Liver (tissue), 9 donors: ENCODE data around the gene FBN1. TPM values are rescaled to one million over a fixed set of nuclear protein-coding genes. Genes with fewer than 3 reads are reported as not detected.

ENCODE experiments used
- DNase-seq: peaks from one replicate; pipeline ENCODE4 v3.0.0-alpha.2; 2017; ENCODE audit warnings: low spot score
- H3K27ac ChIP-seq, 2 donors: one replicate each; pipeline ENCODE4 v1.7.0; 2013; ENCODE audit warnings: inconsistent platforms in 2 of 2, low read length in 2 of 2, control low read depth in 1 of 2, low read depth in 1 of 2, mild to moderate bottlenecking in 1 of 2
- H3K27me3 ChIP-seq, 4 donors: one replicate each; pipeline versions ENCODE4 v1.6.1 to v1.7.0; 2013; ENCODE audit warnings: low read length in 3 of 4, inconsistent platforms in 1 of 4, mild to moderate bottlenecking in 1 of 4, moderate library complexity in 1 of 4; ENCODE audit not compliant: control insufficient read depth in 4 of 4, insufficient read depth in 4 of 4
- H3K36me3 ChIP-seq, 4 donors: one replicate each; pipeline versions ENCODE4 v1.6.1 to v1.7.0; 2013; ENCODE audit warnings: low read length in 3 of 4, mild to moderate bottlenecking in 3 of 4, low read depth in 1 of 4, moderate library complexity in 1 of 4; ENCODE audit not compliant: control insufficient read depth in 4 of 4, insufficient read depth in 3 of 4
- H3K4me1 ChIP-seq, 4 donors: one replicate each; pipeline versions ENCODE4 v1.6.1 to v1.7.0; 2013; ENCODE audit warnings: low read length in 3 of 4, mild to moderate bottlenecking in 3 of 4, moderate library complexity in 1 of 4; ENCODE audit not compliant: control insufficient read depth in 4 of 4, insufficient read depth in 4 of 4
- H3K4me3 ChIP-seq, 3 donors: one replicate each; pipeline versions ENCODE4 v1.6.1 to v1.7.0; 2013; ENCODE audit warnings: low read length in 3 of 3, control low read depth in 1 of 3, low read depth in 1 of 3, mild to moderate bottlenecking in 1 of 3
- H3K9ac ChIP-seq, 2 donors: one replicate each; pipeline ENCODE4 v1.7.0; 2013; ENCODE audit warnings: low read length in 2 of 2, mild to moderate bottlenecking in 2 of 2, moderate library complexity in 2 of 2, control low read depth in 1 of 2, low read depth in 1 of 2
- H3K9me3 ChIP-seq, 4 donors: one replicate each; pipeline versions ENCODE4 v1.6.1 to v1.7.0; 2013; ENCODE audit warnings: low read length in 3 of 4; ENCODE audit not compliant: control insufficient read depth in 4 of 4
- CTCF ChIP-seq: fragments of 150-350 bp; IDR thresholded peaks from 2 replicates; pipeline ENCODE4 v1.5.1; 2017; ENCODE audit warnings: improper control_type of control experiment, low read depth, low read length; ENCODE audit not compliant: missing input control
- EGR1 ChIP-seq, 2 donors: IDR thresholded peaks; 2 replicates each; pipeline ENCODE4 v1.6.1; 2016 to 2018; ENCODE audit warnings: antibody characterized with exemption in 2 of 2, low read depth in 2 of 2
- FOXA1 ChIP-seq: IDR thresholded peaks from 2 replicates; pipeline ENCODE4 v1.6.1; 2016; ENCODE audit warnings: antibody characterized with exemption
- FOXA2 ChIP-seq: IDR thresholded peaks from 2 replicates; pipeline ENCODE4 v1.6.1; 2016; ENCODE audit warnings: antibody characterized with exemption
- GABPA ChIP-seq, 2 donors: IDR thresholded peaks in 1 of 2; conservative IDR thresholded peaks in 1 of 2; 2 replicates each; pipeline ENCODE4 v1.6.1; 2016; ENCODE audit warnings: antibody characterized with exemption in 2 of 2, mild to moderate bottlenecking in 1 of 2, moderate library complexity in 1 of 2
- HNF4A ChIP-seq, 2 donors: conservative IDR thresholded peaks; 2 replicates each; pipeline ENCODE4 v1.6.1; 2016; ENCODE audit warnings: antibody characterized with exemption in 2 of 2, mild to moderate bottlenecking in 2 of 2
- HNF4G ChIP-seq: IDR thresholded peaks from 2 replicates; pipeline ENCODE4 v1.6.1; 2016; ENCODE audit warnings: antibody characterized with exemption
- JUND ChIP-seq, 2 donors: IDR thresholded peaks; 2 replicates each; pipeline ENCODE4 v1.6.1; 2016; ENCODE audit warnings: antibody characterized with exemption in 2 of 2
- MAX ChIP-seq: IDR thresholded peaks from 2 replicates; pipeline ENCODE4 v1.6.1; 2016; ENCODE audit warnings: antibody characterized with exemption
- NR2F2 ChIP-seq: IDR thresholded peaks from 2 replicates; pipeline ENCODE4 v1.6.1; 2016; ENCODE audit warnings: antibody characterized with exemption
- RAD21 ChIP-seq, 2 donors: IDR thresholded peaks; 2 replicates each; pipeline ENCODE4 v1.6.1; 2016; ENCODE audit warnings: antibody characterized with exemption in 2 of 2, mild to moderate bottlenecking in 2 of 2
- RXRA ChIP-seq, 2 donors: IDR thresholded peaks; 2 replicates each; pipeline ENCODE4 v1.6.1; 2017 to 2018; ENCODE audit warnings: antibody characterized with exemption in 2 of 2, mild to moderate bottlenecking in 1 of 2
- SP1 ChIP-seq: IDR thresholded peaks from 2 replicates; pipeline ENCODE4 v1.6.1; 2018; ENCODE audit warnings: antibody characterized with exemption, mild to moderate bottlenecking
- TAF1 ChIP-seq: conservative IDR thresholded peaks from 2 replicates; pipeline ENCODE4 v1.6.1; 2016; ENCODE audit warnings: antibody characterized with exemption, mild to moderate bottlenecking
- YY1 ChIP-seq: IDR thresholded peaks from 2 replicates; pipeline ENCODE4 v1.6.1; 2016; ENCODE audit warnings: antibody characterized with exemption, mild to moderate bottlenecking
- ZBTB33 ChIP-seq: IDR thresholded peaks from 2 replicates; pipeline ENCODE4 v1.6.1; 2016; ENCODE audit warnings: antibody characterized with exemption
- WGBS: extraction: QIAGEN DNeasy Blood & Tissue Kit; methylation state at CpG from one replicate; pipeline ENCODE4 v1.1.7; 2013; 5-methylcytosine and 5-hydroxymethylcytosine counted together
- polyA plus RNA-seq, 2 donors: library from polyadenylated mRNA; stranded (reverse) in 1 of 2; unstranded in 1 of 2; fragments of 200-250 nt in 1 of 2; fragments of >200 nt in 1 of 2; fragmentation: Nextera tagmentation in 1 of 2; extraction: Ambion mirVana in 1 of 2; gene quantifications; one replicate each; pipeline versions ENCODE4 v1.2.1 to v1.2.3, GENCODE V29; 2013 to 2015
- total RNA-seq, 2 donors: library from RNA; depleted of rRNA; stranded (reverse); fragments of >200 nt; gene quantifications; one replicate each; pipeline ENCODE4 v1.2.3, GENCODE V29; 2014
- TF ChIP-seq, protein P1 (sequence below): IDR thresholded peaks from 2 replicates; pipeline ENCODE4 v1.6.1; 2016; ENCODE audit warnings: antibody characterized with exemption, mild to moderate bottlenecking
- TF ChIP-seq, protein P2 (sequence below): IDR thresholded peaks from 2 replicates; pipeline ENCODE4 v1.6.1; 2016; ENCODE audit warnings: antibody characterized with exemption
- donor health status: healthy.
- donor health status: healthy.
- donor health status: healthy.
- donor health status: healthy.
- donor health status: healthy.

The FBN1 gene
- total and polyA plus RNA-seq, 4 donors, result 1.3 to 20.1 (median 12.4) TPM

DNA sequence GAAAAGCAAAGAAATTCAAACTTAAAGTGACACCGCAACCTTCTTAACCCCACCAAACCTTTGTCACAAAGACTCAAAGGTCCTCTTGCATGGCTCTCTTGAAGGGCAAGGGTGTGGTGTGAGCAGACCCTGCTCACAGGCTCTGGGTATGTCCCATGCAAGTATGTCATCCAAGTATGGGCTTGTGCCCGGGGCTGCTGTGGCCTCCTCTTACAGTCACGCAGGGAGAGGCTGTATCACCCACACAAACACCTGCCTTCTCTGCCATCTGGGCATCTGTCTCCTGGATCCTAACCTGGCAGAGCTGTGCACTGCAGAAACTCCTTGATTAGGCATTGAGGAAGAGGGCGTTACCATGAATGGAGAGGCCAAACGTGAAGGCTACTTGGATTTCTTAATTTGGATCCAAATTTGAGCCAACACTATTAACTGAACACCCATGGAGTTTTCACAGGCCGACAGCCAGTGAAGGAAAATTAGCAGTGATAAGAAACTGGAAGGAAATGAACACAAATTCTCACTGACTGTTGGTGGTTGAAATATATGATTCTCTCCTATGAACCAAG, 167.6 kb downstream of the FBN1 start (continued):
- TF ChIP-seq, protein P1, sequence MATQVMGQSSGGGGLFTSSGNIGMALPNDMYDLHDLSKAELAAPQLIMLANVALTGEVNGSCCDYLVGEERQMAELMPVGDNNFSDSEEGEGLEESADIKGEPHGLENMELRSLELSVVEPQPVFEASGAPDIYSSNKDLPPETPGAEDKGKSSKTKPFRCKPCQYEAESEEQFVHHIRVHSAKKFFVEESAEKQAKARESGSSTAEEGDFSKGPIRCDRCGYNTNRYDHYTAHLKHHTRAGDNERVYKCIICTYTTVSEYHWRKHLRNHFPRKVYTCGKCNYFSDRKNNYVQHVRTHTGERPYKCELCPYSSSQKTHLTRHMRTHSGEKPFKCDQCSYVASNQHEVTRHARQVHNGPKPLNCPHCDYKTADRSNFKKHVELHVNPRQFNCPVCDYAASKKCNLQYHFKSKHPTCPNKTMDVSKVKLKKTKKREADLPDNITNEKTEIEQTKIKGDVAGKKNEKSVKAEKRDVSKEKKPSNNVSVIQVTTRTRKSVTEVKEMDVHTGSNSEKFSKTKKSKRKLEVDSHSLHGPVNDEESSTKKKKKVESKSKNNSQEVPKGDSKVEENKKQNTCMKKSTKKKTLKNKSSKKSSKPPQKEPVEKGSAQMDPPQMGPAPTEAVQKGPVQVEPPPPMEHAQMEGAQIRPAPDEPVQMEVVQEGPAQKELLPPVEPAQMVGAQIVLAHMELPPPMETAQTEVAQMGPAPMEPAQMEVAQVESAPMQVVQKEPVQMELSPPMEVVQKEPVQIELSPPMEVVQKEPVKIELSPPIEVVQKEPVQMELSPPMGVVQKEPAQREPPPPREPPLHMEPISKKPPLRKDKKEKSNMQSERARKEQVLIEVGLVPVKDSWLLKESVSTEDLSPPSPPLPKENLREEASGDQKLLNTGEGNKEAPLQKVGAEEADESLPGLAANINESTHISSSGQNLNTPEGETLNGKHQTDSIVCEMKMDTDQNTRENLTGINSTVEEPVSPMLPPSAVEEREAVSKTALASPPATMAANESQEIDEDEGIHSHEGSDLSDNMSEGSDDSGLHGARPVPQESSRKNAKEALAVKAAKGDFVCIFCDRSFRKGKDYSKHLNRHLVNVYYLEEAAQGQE, result no peak
- TF ChIP-seq RXRA (IDR thresholded peaks at IDR 0.05), result no peak
- no peak for TF ChIP-seq JUND (IDR thresholded peaks at IDR 0.05)

GRCh38 chr15:48475600-48476395, 169.7 kb downstream of the FBN1 start:
- Histone ChIP-seq H3K27me3 (no peaks in the 10 kb centered on the region), H3K4me1 (no peaks in the 10 kb centered on the region), H3K27ac (no peak overlapping the region), H3K9me3 (no peaks in the 10 kb centered on the region), H3K9ac (no peak overlapping the region), H3K4me3 (no peak overlapping the region), H3K36me3 (peaks cover 0 to 2% (median 0%) of the 10 kb centered on the region in 4 donors)
- no peak for DNase-seq
- no peak for TF ChIP-seq SP1
- no peak for TF ChIP-seq MAX
- no peak for TF ChIP-seq FOXA2
- TF ChIP-seq RXRA (IDR thresholded peaks at IDR 0.05), result no peak
- no peak for TF ChIP-seq NR2F2
- no peak for TF ChIP-seq JUND (IDR thresholded peaks at IDR 0.05)
- no peak for TF ChIP-seq HNF4G
- no peak for TF ChIP-seq TAF1
- TF ChIP-seq, protein P1, result no peak
- no peak for TF ChIP-seq HNF4A (conservative IDR thresholded peaks at IDR 0.05)
- no peak for TF ChIP-seq ZBTB33
- TF ChIP-seq, protein P2, sequence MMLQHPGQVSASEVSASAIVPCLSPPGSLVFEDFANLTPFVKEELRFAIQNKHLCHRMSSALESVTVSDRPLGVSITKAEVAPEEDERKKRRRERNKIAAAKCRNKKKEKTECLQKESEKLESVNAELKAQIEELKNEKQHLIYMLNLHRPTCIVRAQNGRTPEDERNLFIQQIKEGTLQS, result no peak
- no peak for TF ChIP-seq YY1
- no peak for TF ChIP-seq RAD21 (IDR thresholded peaks at IDR 0.05)
- no peak for TF ChIP-seq EGR1 (IDR thresholded peaks at IDR 0.05; ENCODE audit: low read depth in 2 of 2)
- TF ChIP-seq GABPA (IDR thresholded peaks at IDR 0.05 in 1 of 2, conservative IDR thresholded peaks at IDR 0.05 in 1 of 2), result no peak
- TF ChIP-seq FOXA1, result no peak
- no peak for TF ChIP-seq CTCF
- 94% methylated on average over 2 of the region's 2 CpGs for WGBS
